HG03196 (cell line): ENCODE data around the gene GRM4.

Experiments
- ATAC-seq: cut with Tn5 transposase; IDR thresholded peaks from one replicate; pipeline ENCODE4 v1.9.1; 2021; ENCODE audit not compliant: unreplicated experiment

GRM4 gene

DNA sequence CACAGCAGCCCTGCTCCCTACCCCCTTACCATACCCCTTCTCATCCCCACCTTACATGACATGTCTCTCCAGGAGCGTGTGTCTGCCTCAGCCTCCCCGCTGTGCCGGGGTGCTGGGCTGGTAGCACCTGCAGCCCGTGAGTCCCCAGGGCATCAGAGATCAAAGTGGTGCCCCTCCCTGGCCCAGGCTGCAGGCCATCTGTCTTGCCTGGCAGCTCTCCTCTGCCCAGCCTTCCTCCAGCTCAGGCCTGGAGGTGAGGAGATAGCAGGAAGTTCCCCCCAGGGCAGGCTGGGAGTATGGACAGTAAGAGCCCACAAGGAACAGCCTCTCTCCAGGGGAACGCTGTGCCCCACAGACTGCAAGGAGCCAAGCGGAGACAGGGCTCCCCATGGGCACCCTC lies 35.3 kb downstream of the GRM4 start:
- ATAC-seq, result no peak

DNA sequence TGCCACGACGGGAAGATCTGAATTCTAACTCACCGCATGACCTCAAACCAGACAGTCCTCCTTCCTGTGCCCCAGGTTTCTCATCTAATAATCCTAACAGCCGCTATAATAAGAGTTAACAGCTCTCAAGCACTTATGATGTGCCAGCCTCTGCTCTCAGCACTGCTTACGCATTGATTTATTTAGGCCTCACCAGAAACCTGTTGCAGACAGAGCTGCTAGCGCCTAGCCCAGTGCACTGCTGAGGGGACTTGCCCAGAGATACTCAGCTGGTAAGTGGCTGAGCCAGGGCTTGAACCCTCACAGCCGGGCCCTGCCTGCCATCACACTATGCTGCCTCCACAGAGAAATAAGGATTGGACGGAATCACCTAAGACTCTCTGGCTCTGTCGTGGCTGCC lies 37.7 kb downstream of the GRM4 start:
- no peak for ATAC-seq

DNA sequence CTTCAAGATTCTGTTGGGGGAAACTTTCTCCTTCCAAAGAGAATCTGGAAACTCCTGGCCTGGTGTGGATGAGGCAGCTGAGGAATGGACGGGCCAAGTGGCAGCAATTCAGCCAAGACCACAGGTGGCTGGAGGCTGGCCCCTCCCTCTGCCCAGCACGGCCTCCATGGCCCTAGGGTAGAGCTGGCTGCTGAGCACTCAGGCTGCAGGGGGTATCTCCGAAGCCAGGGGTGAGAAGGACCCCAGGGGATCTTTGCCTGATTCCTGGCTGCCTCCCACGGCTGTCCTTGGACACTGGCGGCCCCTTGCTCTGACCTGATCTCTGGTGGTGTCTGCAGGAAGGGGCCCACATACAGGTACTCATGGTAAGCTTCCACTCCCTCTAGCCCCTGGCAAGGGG lies 39.0 kb downstream of the GRM4 start:
- no peak for ATAC-seq

DNA sequence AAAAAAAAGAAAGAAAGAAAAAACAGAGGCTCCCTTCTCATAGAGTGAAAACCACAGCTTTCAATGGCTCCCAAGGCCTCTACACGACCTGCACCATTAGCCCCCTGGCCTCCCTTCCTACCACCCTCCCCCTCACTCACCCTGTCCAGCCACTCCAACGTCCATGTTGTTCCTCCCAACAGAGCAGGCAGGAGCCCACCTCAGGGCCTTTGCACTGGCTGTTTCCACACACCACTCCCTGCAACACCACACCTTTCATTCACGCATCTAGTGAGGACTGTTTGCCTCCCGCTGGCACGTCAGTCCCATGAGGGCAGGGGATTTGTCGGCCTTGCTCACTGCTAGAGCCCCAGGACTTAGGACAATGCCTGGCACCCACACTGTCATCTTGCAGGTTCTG lies 39.5 kb downstream of the GRM4 start:
- no peak for ATAC-seq

DNA sequence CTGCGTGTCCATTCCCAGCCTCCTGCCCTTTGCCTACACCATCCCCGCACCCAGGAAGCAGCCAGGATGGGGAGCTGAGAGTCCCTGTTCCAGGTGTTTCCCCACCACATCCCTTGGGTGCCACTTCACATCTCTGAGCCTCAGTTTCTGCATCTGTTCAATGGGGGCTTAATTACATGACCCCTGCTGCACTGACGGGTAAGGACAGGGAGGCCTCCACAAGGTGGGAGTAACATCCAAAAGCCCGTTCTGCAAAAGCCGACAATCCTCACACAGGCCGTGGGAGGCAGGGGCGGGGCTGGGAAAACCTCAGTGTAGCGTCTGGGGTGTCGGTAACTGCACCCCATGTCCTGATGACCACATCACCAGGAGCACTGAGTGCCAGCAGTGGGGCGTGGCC lies 41.3 kb downstream of the GRM4 start:
- ATAC-seq, result no peak

DNA sequence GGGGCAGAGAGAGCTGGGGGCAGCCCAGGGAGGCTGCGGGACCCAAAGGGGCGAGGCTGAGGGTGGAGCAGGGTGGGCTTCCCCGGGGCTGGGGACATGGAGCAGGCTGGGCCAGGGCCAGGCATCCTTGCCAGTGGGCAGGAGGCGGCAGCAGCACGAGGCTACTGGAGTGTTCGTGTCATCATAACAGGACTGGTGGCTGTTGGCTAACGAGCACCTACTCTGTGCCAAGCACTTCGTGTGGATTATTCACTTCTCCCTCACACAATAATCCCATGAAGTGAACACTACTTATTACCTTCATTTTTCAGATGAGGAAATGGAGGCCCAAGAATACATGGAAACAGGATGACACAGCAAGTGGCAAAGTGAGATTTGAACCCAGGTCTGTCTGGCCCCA lies 41.7 kb downstream of the GRM4 start:
- ATAC-seq, result no peak

DNA sequence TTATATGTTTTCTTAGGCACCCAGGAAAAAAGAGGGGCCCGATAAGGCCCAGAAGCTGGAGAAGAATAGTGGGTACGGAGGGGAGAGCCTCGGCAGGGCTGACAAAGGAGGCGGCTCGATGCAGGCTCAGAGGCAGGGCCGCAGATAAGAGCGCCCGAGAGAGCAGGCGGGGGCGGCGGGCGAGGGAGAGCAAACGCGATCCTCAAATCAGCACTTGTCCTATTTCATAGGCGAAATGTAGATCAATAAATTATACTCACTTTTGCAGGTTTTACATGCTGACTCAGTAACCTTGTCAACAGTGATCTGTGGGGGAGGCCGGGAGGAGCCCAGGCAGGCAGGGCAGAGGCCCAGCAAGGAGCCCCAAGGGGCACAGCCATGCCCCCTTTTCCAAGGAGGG lies 42.6 kb downstream of the GRM4 start:
- no peak for ATAC-seq

DNA sequence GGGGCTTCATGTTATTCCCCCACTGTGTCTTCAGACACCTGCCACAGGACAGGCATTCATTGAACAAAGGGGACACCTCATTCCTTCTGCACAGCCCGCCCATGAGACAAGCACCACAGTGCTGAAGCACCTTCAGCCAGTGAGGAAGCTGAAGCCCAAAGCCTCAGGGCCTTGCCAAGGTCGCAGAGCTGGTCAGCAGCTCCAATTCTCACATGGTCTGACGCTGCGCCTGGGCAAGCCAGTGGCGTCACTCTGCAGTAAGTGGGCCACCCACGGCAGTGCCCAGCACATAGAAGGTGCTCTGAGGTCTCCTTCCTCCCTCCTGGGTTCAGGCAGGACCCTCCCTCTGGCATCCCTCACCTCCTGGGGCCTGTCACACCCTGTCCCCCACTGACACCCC lies 43.2 kb downstream of the GRM4 start:
- no peak for ATAC-seq

DNA sequence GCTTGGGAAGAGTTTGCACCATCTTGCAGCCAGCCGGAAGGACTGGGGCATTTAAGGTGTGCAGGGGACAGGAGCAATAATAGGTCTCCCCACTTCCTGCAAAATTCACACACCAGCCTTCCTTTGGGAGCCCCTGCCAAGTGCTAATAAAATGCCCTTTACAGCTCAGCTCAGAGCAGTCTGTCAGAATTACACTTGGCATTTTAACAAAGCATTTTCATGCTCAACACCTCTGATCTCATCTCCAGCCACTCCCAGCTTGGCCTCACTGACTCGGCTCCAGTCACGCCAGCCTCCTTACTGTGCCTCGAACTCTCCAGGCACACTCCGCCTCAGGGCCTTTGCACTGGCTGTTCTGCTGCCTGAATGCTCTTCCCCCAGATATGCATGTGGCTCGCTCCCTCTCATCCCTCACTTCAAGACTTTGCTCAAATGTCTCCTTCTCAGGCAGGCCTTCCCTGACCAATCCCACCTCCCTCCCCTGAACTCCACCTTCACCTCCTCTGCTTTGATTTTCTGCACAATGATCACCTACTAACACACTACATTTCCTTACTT lies 43.7 kb downstream of the GRM4 start:
- ATAC-seq, result no peak

DNA sequence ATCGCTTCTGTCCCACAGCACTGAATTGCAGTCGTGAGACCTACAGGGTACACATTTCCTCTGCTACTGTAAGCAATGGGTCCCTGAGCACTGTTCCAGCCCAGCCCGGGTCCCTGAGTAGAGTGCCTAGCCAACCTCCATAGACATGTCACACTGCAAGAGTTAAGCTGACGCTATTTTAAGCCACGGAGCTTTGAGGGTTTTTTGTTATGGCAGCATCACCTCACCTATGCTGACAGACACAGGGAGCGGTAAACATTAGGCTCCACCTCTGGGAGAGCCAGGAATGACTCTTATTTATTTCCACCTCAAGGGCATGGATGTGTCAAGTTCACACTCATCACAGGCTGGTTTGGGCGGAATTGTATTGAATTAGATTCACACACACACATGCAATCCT lies 45.1 kb downstream of the GRM4 start:
- no peak for ATAC-seq

DNA sequence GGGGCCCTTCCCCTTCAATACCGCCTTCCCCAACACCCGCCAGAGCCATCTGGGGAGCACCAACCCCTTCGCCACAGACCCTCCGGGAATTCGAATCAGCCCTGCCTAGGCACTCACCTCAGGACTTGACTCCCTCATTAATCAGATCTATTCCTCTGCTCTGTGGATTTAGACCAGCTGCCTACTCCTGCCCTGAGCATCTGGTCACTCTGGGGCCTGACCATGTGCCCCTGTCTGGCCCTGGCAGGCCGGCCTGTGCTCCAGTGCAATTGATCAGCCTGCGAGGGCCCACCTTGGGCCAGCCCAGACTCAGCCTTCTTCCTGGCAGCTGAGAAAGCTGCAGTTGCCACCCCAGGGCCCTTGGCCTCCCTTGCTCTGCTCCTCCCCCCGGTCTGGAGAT lies 46.0 kb downstream of the GRM4 start:
- ATAC-seq, result no peak

DNA sequence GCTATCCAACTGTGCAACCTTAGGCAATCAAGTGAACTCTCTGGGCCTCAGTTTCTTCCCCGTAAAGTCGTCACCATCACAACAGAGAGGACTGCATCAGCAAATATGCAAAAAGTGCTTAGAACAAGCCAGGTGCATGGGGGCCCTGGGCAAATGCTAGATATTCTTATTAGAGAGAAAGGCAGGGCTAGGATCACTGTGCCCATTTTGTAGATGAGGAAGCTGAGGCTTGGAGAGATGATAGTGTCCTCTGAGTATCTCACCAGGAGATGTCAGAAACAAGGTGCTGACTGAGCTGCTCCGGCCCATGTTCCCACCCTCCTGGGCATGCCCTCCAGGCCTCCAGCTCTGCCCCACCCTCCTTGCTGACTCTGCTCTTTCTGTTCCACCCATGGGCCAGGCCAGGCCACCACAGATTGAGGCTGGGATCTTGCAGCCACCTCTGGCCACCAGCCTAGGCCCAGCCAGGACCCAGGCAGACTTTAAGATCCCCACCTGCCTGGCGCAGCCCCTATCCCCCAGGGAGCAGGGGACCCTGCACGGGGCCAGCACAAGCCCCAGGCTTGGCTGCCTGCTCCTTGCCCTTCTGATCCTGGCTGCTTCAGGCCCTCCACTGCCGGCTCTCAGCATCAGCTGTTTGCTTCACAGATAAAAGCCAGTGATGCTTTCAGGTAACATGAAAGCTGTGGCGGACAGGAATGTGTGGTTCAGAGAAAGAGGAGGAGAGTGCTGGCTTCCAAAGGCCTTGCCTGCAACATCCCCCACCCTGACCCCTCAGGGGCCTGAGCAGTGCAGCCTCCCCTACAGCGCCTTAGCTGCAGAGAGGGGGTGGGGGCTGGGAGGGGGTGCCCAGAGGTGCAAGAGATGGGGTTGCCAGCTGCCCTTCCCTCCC lies 47.6 kb downstream of the GRM4 start:
- no peak for ATAC-seq

DNA sequence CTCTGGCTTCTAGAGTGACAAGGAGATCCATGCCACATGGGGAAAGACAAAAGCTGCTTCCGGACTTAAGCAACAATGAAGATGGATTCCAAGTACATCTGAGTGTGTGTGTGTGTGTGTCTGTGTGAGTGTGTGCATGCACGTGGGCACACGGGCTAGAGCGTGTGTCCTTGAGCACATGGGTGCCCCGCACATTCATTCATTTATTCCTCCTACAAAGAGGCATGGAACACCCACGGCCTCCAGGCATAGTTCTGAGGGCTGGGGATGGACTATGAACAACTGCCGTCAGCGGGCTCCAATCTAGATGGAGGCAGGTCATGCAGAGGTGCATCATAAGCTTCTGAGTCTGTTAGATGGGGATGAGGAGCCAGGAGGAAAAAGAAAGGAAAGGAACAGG lies 49.1 kb downstream of the GRM4 start:
- no peak for ATAC-seq

DNA sequence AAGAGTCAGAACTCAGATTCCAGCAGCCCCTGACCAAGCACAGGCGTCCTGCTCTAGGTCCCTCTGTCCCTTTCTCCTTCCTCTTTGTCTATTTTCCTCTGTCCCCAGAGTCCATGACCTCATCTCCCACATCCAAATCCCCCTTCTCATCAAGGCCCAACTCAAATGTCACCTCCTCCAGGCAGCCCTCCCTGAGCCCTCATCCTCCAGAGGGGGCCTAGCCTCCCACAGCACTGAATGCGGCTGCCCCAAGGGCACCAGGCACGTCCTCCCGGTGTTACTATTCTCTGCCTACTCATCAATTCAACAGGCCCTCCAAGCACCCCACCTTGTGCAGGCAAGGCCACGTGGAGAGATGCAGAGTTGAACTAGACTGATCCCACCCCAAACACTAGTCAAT lies 49.7 kb downstream of the GRM4 start:
- no peak for ATAC-seq

DNA sequence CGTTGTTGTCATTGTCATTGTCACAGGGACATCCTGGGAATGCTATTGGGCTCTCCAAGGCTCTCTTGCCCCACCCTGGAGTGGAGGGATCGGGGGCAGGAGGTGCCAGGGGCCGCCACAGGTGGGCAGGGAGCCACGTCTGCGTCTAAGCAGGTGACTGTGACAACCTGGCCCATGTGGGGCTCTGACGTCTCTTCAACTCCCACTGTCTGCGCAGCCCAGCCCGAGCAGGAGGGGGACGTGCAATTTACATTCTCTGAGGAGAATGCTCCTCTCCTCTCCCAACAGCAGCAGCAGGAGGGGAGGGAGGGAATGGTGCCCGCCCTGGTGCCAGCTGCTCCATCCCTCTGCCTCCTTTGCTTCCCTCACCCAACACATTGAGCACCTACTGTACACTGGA lies 50.1 kb downstream of the GRM4 start:
- ATAC-seq, result no peak

DNA sequence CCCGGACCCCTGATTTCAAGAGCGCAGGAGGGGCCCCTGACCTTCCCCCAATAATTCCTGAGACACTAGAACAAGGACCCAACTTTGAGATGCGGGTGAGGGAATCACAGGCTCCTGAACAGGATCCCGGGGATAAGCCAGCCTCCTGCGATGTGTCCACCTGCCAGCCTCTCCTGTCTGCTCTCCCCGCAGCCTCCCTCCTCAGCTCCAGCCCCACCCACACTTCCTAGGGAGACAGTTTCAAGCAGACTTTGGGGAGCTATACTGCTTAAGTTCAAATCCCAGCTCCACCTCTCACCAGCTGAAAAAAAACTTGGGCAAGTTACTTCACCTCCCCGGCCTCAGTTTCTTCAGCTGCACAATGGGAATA lies 50.8 kb downstream of the GRM4 start:
- ATAC-seq, result no peak

DNA sequence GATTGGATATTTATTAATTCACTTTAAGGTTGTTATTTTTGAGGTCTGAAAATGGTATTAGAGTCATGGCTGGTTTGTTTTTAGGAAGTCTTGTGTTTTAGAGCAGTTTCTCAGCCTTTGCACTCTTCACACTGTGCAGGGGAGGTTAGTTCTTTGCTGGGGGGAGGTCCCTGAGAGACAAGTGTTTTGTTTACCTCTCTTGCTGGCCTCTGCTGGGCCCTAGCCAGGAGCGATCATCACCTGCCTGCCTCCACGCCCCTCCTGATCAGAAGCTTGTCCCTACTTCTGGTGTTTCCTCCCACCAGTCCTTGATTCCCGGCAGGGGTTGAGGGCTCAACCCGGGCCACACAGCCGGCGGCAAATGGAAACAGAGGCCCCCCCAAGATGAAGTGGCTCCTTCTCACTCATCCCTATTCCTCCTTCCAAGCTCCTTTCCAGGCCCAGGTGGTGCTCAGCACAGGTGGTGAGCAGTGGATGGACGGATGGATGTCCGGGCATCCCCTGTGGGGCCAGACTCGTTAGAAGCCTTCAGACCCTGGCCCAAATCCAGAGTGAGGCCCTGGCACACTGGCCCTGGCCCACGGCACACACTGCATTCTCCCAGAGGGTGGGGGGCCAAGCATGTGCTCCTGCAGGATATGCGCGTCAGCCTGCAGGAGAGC lies 51.3 kb downstream of the GRM4 start:
- no peak for ATAC-seq

DNA sequence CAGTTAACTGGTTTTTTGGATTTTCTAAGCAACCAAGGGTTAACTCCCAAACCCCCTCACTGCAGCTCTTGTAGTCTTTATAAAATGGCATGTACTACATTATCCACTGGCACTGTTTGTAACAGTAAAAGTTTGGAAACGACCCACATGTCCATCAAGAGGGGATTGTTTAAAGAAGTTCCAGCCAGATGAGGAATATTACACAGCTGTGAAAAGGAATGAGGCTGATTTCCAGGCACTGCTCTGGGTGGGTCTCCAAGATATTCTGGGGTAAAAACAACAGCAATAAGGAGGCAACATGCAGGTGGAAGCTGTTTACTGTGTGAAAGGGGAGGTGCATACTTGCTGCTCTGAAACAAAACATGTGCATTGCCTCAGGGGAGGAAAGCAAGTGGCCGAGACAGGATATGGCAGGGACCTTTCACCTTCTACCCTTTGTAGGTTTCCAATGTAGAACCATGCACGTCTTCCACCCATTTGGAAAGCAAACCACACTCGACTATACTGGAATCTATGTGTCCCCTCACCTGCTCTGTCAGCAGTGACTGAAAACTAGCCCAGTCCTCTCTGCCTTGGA lies 51.9 kb downstream of the GRM4 start:
- ATAC-seq, result no peak

DNA sequence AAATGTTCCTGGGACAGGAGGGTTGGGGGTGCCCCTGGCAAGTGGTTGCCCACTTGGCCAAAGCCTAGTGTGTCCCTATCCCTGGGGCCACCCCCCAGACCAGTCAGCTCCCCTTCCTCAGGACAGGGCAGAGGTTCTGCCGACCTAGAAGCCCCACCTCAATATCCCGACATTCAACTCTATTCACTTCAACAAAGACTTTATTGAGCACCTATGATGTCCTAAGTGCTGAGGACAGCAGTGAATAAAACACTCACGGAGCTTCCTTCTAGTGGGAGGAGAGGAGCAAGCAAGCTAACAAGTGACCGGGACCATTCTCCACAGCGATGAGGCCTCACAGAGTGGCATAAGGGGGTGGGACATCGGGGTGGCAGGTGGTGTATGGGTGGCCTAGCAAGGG lies 52.7 kb downstream of the GRM4 start:
- ATAC-seq, result no peak

DNA sequence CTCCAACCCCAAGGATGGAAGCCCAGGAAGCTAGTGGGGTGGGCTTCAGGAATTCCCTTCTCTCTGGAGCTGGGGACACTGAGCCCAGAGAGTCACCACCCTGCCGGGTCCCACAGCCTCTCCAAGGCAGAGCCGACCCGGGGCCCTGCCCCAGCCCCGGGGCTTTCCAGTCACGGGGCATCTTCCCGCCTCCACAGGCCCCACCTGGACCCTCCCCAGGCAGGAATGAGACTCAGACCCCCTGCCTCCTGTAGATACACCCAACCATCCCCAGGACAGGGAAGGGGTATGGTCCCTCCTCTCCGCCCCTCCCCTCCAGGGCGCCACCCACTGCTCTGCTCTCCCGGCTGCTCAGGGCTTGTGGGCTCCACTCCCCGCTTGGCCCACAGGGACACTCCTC lies 53.3 kb downstream of the GRM4 start:
- ATAC-seq, result no peak

DNA sequence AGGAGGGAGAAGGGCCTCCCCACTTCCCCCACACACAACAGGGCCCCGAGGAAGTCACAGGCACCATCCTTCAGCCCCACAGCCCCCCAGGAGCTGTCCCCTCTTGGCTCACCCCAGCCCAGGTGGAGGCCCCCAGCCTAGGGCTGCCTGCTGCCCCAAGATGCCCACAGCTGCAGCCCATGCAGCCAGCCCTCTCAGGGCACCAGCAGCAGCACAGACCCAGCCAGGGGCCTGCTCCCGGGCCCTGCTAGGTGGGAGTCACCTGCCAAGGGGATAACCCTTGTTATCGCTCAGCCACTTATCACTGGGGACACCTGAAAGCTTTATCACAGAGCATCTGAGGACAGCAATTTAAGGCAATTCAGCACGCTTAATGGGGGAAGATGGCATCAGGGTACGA lies 55.0 kb downstream of the GRM4 start:
- no peak for ATAC-seq

DNA sequence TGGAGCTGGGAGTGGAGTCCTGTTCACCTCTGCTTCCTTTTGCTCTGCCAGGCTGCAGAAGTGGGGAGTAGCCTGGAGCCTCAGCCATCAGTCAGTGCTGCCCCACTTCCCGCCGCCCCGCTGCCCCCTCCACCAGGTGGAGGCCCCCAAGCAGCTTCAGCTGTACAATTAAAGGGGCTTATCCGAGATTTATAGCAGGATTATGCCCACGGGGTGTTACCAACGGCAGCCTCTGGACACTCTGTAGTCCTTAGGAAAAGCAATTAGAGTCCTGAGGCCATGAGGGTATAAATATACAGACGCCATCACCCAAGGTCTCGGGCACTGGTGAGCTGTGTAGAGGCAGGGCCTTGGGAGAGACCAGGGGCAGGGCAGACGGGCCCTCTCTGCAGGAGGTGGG lies 55.4 kb downstream of the GRM4 start:
- no peak for ATAC-seq
